Measurements from ENCODE around the gene C11orf58.
A peak's percentile ranks its signal among the peaks of the same experiment; 100 is the strongest.

C11orf58 gene

GRCh38 chr11:16738193-16738946 lies at the start of gene C11orf58:
Gene C11orf58, plus strand, starts transcription at chr11:16738647. Its CDS starts 132 bp downstream, at chr11:16738779.
- peak; percentile 81 for DNase-seq (ENCODE audit: low spot score)

- DNase-seq (ENCODE audit: low spot score), result no peak
Measured at GRCh38 chr11:16690086-16690485, 48.4 kb upstream of the C11orf58 start.

GRCh38 chr11:16703795-16704194 lies 34.7 kb upstream of the C11orf58 start:
- no peak for DNase-seq (ENCODE audit: low spot score)

- DNase-seq (ENCODE audit: low spot score), result no peak
Measured at GRCh38 chr11:16713594-16713993, 24.9 kb upstream of the C11orf58 start.

- DNase-seq (ENCODE audit: low spot score), result no peak
Measured at GRCh38 chr11:16722581-16723344, 15.7 kb upstream of the C11orf58 start.

- DNase-seq (ENCODE audit: low spot score), result no peak
Measured at GRCh38 chr11:16727806-16728205, 10.6 kb upstream of the C11orf58 start.

- DNase-seq (ENCODE audit: low spot score), result no peak
Measured at GRCh38 chr11:16737818-16738192, 642 bp upstream of the C11orf58 start.

GRCh38 chr11:16738947-16739815 lies 734 bp downstream of the C11orf58 start:
- DNase-seq (ENCODE audit: low spot score), result peak; percentile 28

- no peak for DNase-seq (ENCODE audit: low spot score)
Measured at GRCh38 chr11:16741473-16741872, 3.0 kb downstream of the C11orf58 start.

- DNase-seq (ENCODE audit: low spot score), result no peak
Measured at GRCh38 chr11:16743478-16743877, 5.0 kb downstream of the C11orf58 start.

- no peak for DNase-seq (ENCODE audit: low spot score)
Measured at GRCh38 chr11:16744128-16744725, 5.8 kb downstream of the C11orf58 start.

GRCh38 chr11:16745950-16746605 lies 7.6 kb downstream of the C11orf58 start:
- DNase-seq (ENCODE audit: low spot score), result no peak

- no peak for DNase-seq (ENCODE audit: low spot score)
Measured at GRCh38 chr11:16749092-16749491, 10.6 kb downstream of the C11orf58 start.

GRCh38 chr11:16749666-16750065 lies 11.2 kb downstream of the C11orf58 start:
- no peak for DNase-seq (ENCODE audit: low spot score)

GRCh38 chr11:16750417-16750816 lies 12.0 kb downstream of the C11orf58 start:
- DNase-seq (ENCODE audit: low spot score), result no peak

- DNase-seq (ENCODE audit: low spot score), result no peak
Measured at GRCh38 chr11:16758382-16759024, 20.1 kb downstream of the C11orf58 start.

- DNase-seq (ENCODE audit: low spot score), result no peak
Measured at GRCh38 chr11:16759857-16760508, 21.5 kb downstream of the C11orf58 start.

- DNase-seq (ENCODE audit: low spot score), result no peak
Measured at GRCh38 chr11:16763746-16764145, 25.3 kb downstream of the C11orf58 start.

GRCh38 chr11:16764888-16765287 lies 26.4 kb downstream of the C11orf58 start:
- DNase-seq (ENCODE audit: low spot score), result no peak

- no peak for DNase-seq (ENCODE audit: low spot score)
Measured at GRCh38 chr11:16767137-16767536, 28.7 kb downstream of the C11orf58 start.
